NCI-H1436 (cell line): Measurements from ENCODE around the gene EDIL3.

Experiments used
- DNase-seq: peaks from one replicate; lab custom pipeline; 2025; lab: John Stamatoyannopoulos, UW

EDIL3 gene

DNA sequence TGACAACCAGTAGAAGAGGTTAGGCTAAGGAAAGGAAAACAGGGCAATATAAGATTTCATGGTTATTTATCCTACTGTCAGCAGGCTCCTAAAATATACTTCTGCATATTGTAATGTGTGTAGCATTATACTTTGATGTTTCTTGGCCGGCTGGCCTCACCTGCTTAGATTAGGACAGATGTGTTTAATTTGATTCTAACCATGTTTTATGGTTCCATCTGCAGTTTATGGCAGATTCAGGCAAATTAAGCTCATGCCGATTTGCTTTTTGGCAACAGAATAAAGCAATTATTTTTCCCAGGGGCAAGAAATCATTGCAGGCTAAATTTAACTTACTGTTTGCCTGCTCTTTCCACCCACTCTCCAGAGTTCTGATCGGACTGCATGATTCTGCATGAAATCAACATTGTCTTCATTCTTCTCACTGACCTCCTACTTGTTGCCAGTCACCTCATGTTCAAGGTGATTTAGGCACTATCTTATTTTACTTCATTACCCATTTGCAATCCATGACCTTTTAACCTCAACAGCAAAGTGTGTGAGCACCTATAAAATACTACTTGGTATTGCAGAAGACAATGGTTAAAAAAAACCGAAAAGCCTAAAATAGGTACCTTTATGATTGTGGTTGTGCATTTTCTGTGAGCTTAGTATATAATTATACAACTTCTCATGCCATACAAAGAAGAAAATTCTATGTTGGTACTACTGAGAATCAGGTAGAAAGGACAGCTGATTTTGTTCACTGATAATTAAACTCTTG, 125.2 kb downstream of the EDIL3 start:
- DNase-seq = no peak

DNA sequence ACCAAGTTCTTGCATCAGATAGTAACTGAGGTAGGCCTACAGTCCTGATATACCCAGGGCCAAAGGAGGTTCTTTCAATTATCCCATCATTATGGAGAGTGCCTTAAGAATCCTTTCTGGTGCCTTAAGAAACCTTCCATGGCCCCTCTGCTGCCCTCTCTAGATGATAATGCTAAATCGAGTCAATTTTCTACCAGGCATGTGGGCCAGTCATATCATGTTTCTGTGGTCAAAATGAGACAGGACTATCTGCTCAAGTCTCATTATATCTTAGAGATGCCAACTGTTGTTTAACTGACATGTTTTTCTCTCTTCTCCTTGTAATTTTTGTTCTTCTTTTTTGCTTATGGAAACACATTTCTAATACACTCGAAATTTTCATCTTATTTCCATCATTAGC, 127.6 kb downstream of the EDIL3 start:
- DNase-seq = no peak

DNA sequence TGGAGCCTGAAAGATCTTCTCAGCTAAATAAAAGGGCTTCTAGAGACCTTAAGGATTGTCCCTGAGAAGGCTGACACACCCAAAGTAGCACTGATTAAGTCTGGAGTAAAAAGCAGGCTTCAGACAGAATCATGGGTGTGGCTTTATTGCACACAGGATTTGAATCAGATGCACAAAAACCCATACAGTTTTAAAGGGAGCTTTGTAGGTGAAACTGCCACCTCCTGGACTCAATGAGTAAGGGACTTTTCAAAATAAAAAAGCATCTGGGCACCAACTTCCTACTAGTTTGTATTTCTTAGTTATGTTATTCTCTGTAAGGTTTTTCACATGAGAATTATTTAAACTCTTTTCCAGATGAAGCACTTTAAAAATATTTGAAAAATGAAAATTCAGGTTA, 129.4 kb downstream of the EDIL3 start:
- DNase-seq = no peak

DNA sequence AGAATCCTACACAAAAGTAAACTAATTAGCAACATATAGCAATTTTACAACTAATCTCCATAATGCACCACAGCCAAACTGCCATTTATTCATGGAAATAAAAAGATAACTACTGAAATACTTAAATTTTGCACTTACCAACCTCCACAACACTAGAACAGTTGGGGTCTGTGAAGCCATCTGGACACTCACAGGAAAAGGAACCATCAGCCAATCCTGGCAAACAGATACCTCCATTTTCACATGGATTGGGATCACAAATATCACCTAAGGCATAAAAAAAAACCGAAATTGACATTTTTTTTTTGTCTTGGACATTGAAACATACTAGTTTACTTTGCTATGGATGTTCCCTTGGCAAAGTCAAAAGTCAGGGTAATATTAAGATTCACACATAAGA, 130.7 kb downstream of the EDIL3 start:
- no peak for DNase-seq

GRCh38 chr5:84251503-84251902, 133.2 kb downstream of the EDIL3 start:
- no peak for DNase-seq

GRCh38 chr5:84249918-84250630, 134.6 kb downstream of the EDIL3 start:
- no peak for DNase-seq

- no peak for DNase-seq
Measured at GRCh38 chr5:84248013-84248412, 136.7 kb downstream of the EDIL3 start.

DNA sequence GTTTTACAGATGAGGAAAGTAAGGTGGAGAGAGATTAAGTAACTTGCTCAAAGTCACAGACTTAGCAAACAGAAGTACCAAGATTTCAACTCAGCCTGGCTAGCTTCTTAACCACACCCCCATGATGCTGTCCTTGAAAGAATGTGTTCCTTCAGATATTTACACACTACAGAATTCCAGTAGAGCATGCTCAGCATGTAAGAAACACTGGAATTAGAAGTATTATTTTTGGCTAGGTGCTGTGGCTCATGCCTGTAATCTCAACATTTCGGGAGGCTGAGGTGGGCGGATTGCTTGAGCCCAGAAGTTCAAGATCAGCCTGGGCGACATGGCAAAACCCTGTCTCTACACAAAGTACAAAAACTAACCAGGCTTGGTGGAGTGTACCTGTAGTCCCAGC, 142.4 kb downstream of the EDIL3 start:
- no peak for DNase-seq

DNA sequence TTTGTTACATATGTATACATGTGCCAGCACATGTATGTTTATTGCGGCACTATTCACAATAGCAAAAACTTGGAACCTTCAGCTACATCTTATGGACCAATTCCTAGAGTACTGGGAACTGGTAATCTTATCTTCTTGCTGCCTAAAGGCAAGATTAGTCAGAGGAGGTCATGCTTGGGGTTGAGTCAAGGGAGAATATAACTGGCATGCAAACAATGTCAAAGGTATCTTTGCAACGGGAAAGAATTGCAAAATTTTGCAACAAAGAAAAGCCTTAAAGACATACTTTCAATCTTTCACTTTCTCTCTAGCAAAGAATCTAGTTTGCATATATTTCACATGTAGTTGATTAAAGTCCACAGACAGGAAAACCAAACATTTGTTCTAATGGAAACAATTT, 145.2 kb downstream of the EDIL3 start:
- DNase-seq = no peak

DNA sequence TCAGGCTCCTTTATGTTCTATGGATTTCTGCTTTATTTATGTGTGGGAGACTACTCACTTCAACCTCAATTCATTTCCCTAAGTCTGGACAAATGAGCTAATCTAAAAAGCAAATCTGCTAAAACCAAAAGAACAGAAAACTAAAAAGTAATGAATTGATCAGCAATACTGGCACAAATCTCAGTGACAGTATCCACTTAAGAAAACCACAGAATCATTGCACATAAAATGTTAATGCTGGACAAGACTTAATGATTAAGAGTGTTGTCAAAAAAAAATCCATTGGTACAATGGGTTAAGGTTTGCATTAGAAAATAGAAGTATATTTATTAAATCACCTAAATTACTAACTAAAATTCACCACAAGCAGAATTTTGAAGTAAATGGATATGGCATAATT, 147.6 kb downstream of the EDIL3 start:
- no peak for DNase-seq

DNA sequence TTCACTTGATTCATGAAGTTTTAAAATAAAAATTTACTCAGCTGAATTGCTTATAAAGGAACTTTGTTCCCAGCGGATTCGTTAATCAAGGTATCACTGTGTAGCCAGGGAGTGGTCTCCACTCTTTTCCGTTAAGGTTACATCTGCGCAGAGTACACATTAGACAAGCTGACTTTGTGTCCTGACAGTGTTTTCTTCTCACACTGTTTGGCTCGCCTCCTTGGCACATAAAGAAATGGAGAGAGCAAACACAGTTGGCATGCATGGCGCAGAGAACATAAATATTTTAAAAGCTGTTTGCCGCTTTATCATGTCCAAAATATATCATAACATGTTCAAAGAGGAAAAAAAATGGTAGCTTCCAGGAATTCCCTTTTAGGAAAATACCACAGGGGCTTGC, 153.2 kb downstream of the EDIL3 start:
- no peak for DNase-seq

DNA sequence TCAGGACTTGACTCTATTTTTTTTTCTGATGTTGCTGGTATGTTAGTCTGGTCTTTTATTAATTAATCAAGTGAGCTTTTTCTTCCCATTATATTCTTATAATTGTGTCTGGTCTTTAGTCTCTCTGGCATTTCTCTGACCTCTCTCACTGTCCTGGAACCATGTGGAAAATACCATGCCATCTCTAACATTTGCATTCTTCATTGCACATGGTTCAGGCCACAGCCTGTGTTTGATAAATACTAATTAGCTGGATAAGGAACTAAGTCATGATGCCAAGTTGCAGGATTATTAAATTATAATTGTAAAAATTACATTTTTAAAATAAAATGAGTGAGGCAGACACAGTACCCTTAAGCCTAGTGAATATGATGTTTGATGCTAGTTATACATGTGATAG, 155.6 kb downstream of the EDIL3 start:
- no peak for DNase-seq

GRCh38 chr5:84228266-84228665, 156.4 kb downstream of the EDIL3 start:
- no peak for DNase-seq

GRCh38 chr5:84227236-84227635, 157.4 kb downstream of the EDIL3 start:
- no peak for DNase-seq

- DNase-seq = no peak
Measured at GRCh38 chr5:84218546-84218945, 166.1 kb downstream of the EDIL3 start.

DNA sequence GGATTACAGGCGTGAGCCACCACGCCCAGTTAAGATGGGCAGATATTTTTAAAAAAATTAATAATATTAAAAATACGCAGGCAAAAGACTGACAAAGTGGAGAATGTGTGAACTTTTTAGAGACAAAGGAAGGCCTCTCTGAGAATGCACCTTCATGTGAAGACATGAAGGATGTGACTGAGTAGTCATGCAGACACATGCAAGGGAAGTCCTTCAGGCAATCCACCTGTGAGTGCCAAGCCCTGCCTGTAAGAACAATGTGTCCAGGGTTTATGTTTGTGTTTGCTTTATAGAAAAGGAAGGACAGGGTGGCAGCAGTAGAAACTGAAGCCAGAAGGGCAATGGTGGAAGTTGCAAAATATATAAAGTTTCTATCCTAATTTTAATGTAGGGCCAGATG, 169.2 kb downstream of the EDIL3 start:
- DNase-seq = no peak

- DNase-seq = no peak
Measured at GRCh38 chr5:84213861-84214260, 170.8 kb downstream of the EDIL3 start.

GRCh38 chr5:84213212-84213611, 171.5 kb downstream of the EDIL3 start:
- no peak for DNase-seq

DNA sequence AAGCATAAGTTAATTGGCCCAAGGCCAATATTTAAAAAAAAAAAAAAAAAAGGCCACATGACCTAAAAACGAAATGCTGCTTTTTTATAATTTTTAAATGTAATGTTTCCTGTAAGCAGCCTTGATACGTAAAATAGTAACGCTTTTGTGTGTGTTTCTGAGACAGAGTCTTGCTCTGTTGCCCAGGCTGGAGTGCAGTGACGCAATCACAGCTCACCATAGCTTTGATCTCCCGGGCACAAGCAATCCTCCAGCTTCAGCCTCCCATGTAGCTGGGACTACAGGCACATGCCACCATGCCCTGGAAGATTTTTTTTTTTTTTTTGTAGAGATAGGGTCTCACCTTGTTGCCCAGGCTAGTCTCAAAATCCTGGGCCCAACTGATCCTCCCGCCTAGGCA, 179.9 kb downstream of the EDIL3 start:
- DNase-seq = no peak

- DNase-seq = no peak
Measured at GRCh38 chr5:84202136-84202535, 182.5 kb downstream of the EDIL3 start.

DNA sequence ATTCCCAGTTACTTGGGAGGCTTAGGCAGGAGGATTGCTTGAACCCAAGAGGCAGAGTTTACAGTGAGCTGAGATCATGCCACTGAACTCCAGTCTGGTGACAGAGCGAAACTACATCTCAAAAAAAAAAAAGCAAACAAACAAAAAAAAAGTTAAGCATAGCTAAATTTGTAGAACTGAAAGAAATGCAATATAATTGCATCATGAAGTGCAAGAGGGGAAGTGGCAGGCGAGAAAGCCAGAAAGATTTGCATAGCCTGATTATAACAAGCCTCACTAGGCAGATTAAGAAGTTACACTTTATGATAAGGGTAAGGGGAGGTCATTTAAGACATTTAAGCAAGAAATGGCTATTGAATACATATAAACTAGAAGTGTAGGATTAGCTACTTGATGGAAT, 187.1 kb downstream of the EDIL3 start:
- DNase-seq = no peak

DNA sequence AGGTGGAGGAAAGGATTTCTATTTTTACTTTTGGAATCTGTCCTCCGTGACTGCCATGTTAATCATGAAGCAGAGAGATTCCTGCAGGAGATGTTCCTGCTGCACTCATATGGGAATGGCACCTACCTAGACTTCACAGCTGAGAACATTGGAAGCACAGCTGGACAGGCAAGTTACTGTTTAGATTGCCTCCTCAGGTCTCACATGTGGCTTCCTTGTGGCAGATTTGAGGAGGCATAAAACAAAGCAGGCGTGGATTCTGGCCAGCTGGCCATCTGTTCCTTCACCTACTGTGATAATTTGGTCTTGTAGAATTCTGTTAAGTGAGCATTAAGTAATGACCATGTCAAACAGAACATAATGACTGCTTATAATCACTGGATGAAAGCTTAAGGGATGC, 193.4 kb downstream of the EDIL3 start:
- no peak for DNase-seq

GRCh38 chr5:84184857-84185256, 199.8 kb downstream of the EDIL3 start:
- DNase-seq = no peak

DNA sequence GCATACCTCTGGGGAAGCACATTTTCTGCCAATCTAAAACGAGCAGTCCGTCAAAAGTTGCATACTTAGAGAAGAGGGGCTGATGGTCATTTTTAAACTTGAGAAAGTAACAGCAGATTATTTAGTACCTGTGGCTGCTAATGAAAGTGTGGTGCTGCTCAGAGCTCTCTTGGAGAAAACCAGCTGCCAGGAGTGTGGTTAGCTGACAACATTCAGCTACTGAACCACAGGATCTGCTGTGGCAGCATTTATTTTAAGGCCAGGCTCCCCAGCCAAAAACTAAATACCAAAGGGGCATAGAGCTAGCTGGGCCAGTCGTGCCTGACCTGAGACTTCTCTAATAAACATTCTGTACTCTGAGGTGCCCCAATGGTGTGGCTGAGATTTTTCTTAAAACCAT, 203.6 kb downstream of the EDIL3 start:
- no peak for DNase-seq
